ENCODE data around the gene LBHD2.

GRCh38 chr14:103136388-103137271 lies 52.6 kb downstream of the LBHD2 start:
- TF ChIP-seq CTCF (IDR thresholded peaks at IDR 0.05) (no peak), POLR2A (IDR thresholded peaks at IDR 0.05) (no peak), EP300 (IDR thresholded peaks at IDR 0.05) (no peak), POLR2AphosphoS5 (IDR thresholded peaks at IDR 0.05) (peak in 2 of 4 donors; percentile 4 to 8)
